A549 (cell line): Measurements from ENCODE around the gene QSER1. TPM values are rescaled to one million over a fixed set of nuclear protein-coding genes. Genes with fewer than 3 reads are reported as not detected.

Source experiments
- ATAC-seq, 2 experiments: fragments of 200-7000 bp in 1 of 2; fragments of >200 bp in 1 of 2; cut with Nextera tagmentation in 1 of 2; cut with Tn5 transposase in 1 of 2; 3 replicates each; pipeline versions ENCODE4 v1.8.0 to v1.9.1; 2018 to 2020; ENCODE audit warnings: mild to moderate bottlenecking in 1 of 2, moderate library complexity in 1 of 2
- CTCF ChIA-PET: fragments of 300-600 bp; sonication (Branson Sonifier 250); formaldehyde crosslinking; extraction: SDS; loops from one replicate; lab custom pipeline; 2021; ENCODE audit warnings: antibody characterized with exemption, inconsistent platforms; lab: Yijun Ruan, JAX
- POLR2A ChIA-PET: fragments of 350-600 bp; formaldehyde crosslinking; extraction: SDS; loops from one replicate; lab custom pipeline; 2021; ENCODE audit warnings: antibody characterized with exemption, inconsistent platforms; lab: Yijun Ruan, JAX
- DNase-seq, 2 experiments: peaks; one replicate each; pipeline versions ENCODE4 v3.0.0 to v3.0.0-alpha.2; 2011 to 2016; ENCODE audit warnings: low read depth in 1 of 2, low spot score in 1 of 2
- FAIRE-seq: peaks from 2 replicates; lab custom pipeline; 2011; peaks lifted over from hg19 to GRCh38; lab: Jason Lieb, UNC
- H3K27ac ChIP-seq, 2 experiments: fragments of >200 bp; sonication (Bioruptor Twin); formaldehyde crosslinking; 3 replicates each; pipeline ENCODE4 v1.5.1; 2016 to 2017
- H3K4me1 ChIP-seq: fragments of >200 bp; sonication (Bioruptor Twin); formaldehyde crosslinking; 3 replicates; pipeline ENCODE4 v1.6.1; 2016
- H3K4me2 ChIP-seq: fragments of >200 bp; sonication (Bioruptor Twin); formaldehyde crosslinking; 3 replicates; pipeline ENCODE4 v1.6.1; 2016
- H3K4me3 ChIP-seq: fragments of >200 bp; sonication (Bioruptor Twin); formaldehyde crosslinking; 3 replicates; pipeline ENCODE4 v1.5.1; 2016
- H3K9me3 ChIP-seq: fragments of >200 bp; sonication (Bioruptor Twin); formaldehyde crosslinking; 3 replicates; pipeline ENCODE4 v1.6.1; 2016
- CBX2 ChIP-seq: fragments of 200-600 bp; sonication (generic); IDR thresholded peaks from 2 replicates; pipeline ENCODE4 v1.6.1; 2016; ENCODE audit warnings: low read depth, mild to moderate bottlenecking, borderline replicate concordance
- FOSB ChIP-seq: fragments of 250-450 bp; sonication (Bioruptor Pico); IDR thresholded peaks from 2 replicates; pipeline ENCODE4 v1.5.0; 2020; ENCODE audit warnings: mild to moderate bottlenecking, moderate library complexity
- FOSL2 ChIP-seq, 2 experiments: fragments of 450-650 bp in 1 of 2; fragments of >200 bp in 1 of 2; sonication (Bioruptor Twin) in 1 of 2; formaldehyde crosslinking; IDR thresholded peaks; 2 replicates each; pipeline versions ENCODE4 v1.5.0 to v1.6.1; 2016 to 2020; ENCODE audit warnings: mild to moderate bottlenecking in 1 of 2, moderate library complexity in 1 of 2
- HDAC2 ChIP-seq: fragments of 200-600 bp; sonication (generic); IDR thresholded peaks from 2 replicates; pipeline ENCODE4 v1.6.1; 2016
- JUNB ChIP-seq: fragments of >200 bp; sonication (Bioruptor Twin); formaldehyde crosslinking; IDR thresholded peaks from 2 replicates; pipeline ENCODE4 v1.6.1; 2016
- KDM1A ChIP-seq: fragments of 200-600 bp; sonication (generic); IDR thresholded peaks from 2 replicates; pipeline ENCODE4 v1.6.1; 2016; ENCODE audit warnings: low read depth, mild to moderate bottlenecking
- KDM5A ChIP-seq: fragments of 200-600 bp; sonication (generic); IDR thresholded peaks from 2 replicates; pipeline ENCODE4 v1.6.1; 2016; ENCODE audit warnings: antibody characterized with exemption, mild to moderate bottlenecking
- MAFK ChIP-seq: fragments of 450-650 bp; IDR thresholded peaks from 2 replicates; pipeline ENCODE4 v1.6.1; 2014; ENCODE audit not compliant: partially characterized antibody
- MYC ChIP-seq: IDR thresholded peaks from 2 replicates; pipeline ENCODE4 v1.6.1; 2012; ENCODE audit warnings: mild to moderate bottlenecking, inconsistent platforms, low read length, improper control_type of control experiment, borderline replicate concordance
- NFE2L2 ChIP-seq: fragments of 150-350 bp; conservative IDR thresholded peaks from 2 replicates; pipeline ENCODE4 v1.6.1; 2014; ENCODE audit warnings: low read length
- NR3C1 ChIP-seq: fragments of >200 bp; sonication (Bioruptor Twin); formaldehyde crosslinking; IDR thresholded peaks from 3 replicates; pipeline ENCODE4 v1.6.1; 2017
- RCOR1 ChIP-seq: fragments of 150-350 bp; IDR thresholded peaks from 2 replicates; pipeline ENCODE4 v1.6.1; 2014; ENCODE audit warnings: antibody characterized with exemption, low read length, low read depth
- SMC3 ChIP-seq: fragments of >200 bp; sonication (Bioruptor Twin); formaldehyde crosslinking; IDR thresholded peaks from 3 replicates; pipeline ENCODE4 v1.6.1; 2018; ENCODE audit warnings: inconsistent platforms
- ZC3H11A ChIP-seq: fragments of 450-650 bp; IDR thresholded peaks from 2 replicates; pipeline ENCODE4 v1.6.1; 2014; ENCODE audit warnings: antibody characterized with exemption, mild to moderate bottlenecking
- ZFP36 ChIP-seq: fragments of 450-650 bp; IDR thresholded peaks from 2 replicates; pipeline ENCODE4 v1.6.1; 2014; ENCODE audit warnings: borderline replicate concordance; ENCODE audit not compliant: partially characterized antibody
- ZNF302 ChIP-seq: fragments of 250-450 bp; sonication (Bioruptor Pico); IDR thresholded peaks from 2 replicates; pipeline ENCODE4 v1.9.0; 2021; ENCODE audit warnings: inconsistent platforms, mild to moderate bottlenecking, moderate library complexity
- ZSCAN20 ChIP-seq: fragments of 250-450 bp; sonication (Bioruptor Pico); IDR thresholded peaks from 2 replicates; pipeline ENCODE4 v1.8.0; 2022; ENCODE audit warnings: mild to moderate bottlenecking, moderate library complexity
- WGBS: methylation state at CpG from one replicate; pipeline ENCODE4 v1.1.6; 2017; ENCODE audit errors: missing lambda C conversion rate; 5-methylcytosine and 5-hydroxymethylcytosine counted together
- polyA plus RNA-seq, 4 experiments: library from polyadenylated mRNA; depleted of rRNA in 3 of 4; stranded (reverse); fragments of >200 nt; fragmentation: RNase III in 1 of 4; extraction: RNeasy Plus Mini Kit Qiagen cat#74134 plus additional on column Dnase treatment in 1 of 4; gene quantifications; 2 replicates in 3 of 4; 3 replicates in 1 of 4; pipeline ENCODE4 v1.2.3, GENCODE V29; 2011 to 2017
- TF ChIP-seq, protein P1 (sequence below): fragments of 450-650 bp; IDR thresholded peaks from 2 replicates; pipeline ENCODE4 v1.6.1; 2014; ENCODE audit warnings: antibody characterized with exemption
- TF ChIP-seq, protein P2 (sequence below): fragments of 250-450 bp; sonication (Bioruptor Pico); IDR thresholded peaks from 2 replicates; pipeline ENCODE4 v1.5.0; 2020; ENCODE audit warnings: low read depth, mild to moderate bottlenecking, moderate library complexity
- TF ChIP-seq, protein P3 (sequence below): fragments of >200 bp; sonication (Bioruptor Twin); formaldehyde crosslinking; IDR thresholded peaks from 2 replicates; pipeline ENCODE4 v1.6.1; 2016
- TF ChIP-seq, protein P4 (sequence below): fragments of 250-450 bp; sonication (Bioruptor Pico); IDR thresholded peaks from 2 replicates; pipeline ENCODE4 v1.5.0; 2021; ENCODE audit warnings: mild to moderate bottlenecking, moderate library complexity, borderline replicate concordance
- TF ChIP-seq, protein P5 (sequence below): IDR thresholded peaks from 2 replicates; pipeline ENCODE4 v1.6.1; 2012; ENCODE audit warnings: low read depth, borderline replicate concordance

Gene QSER1
- polyA plus RNA-seq, 2 of the 4 experiments (the other 2 are of a cell fraction) = 13.2 to 27.2 TPM

DNA sequence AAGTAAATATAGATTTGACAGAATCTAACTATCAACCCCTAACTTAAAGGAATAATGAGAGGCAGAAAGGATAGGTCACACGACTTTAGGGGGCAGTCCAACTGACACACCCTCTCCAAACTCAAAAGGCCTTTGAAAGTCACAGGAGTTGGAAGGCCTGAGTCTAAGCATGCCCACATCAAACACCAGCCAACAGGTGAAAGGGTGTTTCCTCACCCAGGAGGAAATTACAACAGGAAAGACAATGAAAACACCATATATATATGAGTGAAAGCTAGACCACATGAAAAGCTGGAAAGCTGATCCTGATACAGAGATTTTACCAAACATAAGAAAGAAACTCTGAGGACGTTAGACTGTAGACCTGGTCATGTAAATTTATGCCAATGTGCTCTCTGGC, 112.6 kb downstream of the QSER1 start:
- H3K4me3 ChIP-seq = no peak overlapping the region
- no peak for FAIRE-seq
- H3K9me3 ChIP-seq = no peaks in the 10 kb centered on the region
- H3K4me2 ChIP-seq = no peak overlapping the region
- WGBS = 40% methylated on average over 2 of the region's 2 CpGs
- no peak for ATAC-seq
- no peak for TF ChIP-seq NR3C1
- TF ChIP-seq ZC3H11A = no peak
- TF ChIP-seq CBX2 = no peak
- no peak for TF ChIP-seq KDM1A
- TF ChIP-seq NFE2L2 = no peak
- no peak for TF ChIP-seq FOSL2 (IDR thresholded peaks at IDR 0.05)
- no peak for TF ChIP-seq FOSL2 (CRISPR knock-in tag; IDR thresholded peaks at IDR 0.05)
- TF ChIP-seq MAFK = no peak
- TF ChIP-seq ZFP36 = no peak
- TF ChIP-seq KDM5A = no peak
- TF ChIP-seq MYC = no peak
- TF ChIP-seq, protein P1, sequence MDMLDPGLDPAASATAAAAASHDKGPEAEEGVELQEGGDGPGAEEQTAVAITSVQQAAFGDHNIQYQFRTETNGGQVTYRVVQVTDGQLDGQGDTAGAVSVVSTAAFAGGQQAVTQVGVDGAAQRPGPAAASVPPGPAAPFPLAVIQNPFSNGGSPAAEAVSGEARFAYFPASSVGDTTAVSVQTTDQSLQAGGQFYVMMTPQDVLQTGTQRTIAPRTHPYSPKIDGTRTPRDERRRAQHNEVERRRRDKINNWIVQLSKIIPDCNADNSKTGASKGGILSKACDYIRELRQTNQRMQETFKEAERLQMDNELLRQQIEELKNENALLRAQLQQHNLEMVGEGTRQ = no peak
- no peak for TF ChIP-seq SMC3
- TF ChIP-seq FOSB (CRISPR knock-in tag) = no peak
- CTCF ChIA-PET = interaction anchor here (1.5 kb wide), 1 partner anchor 61 kb away, joined by 5 read pairs; no protein-coding TSS in a partner anchor
- 0 out of 3 replicates have a peak, but pooled peaks cover 4% of the 10 kb centered on the region for H3K4me1 ChIP-seq
- H3K27ac ChIP-seq = no peak overlapping the region
- POLR2A ChIA-PET = no interaction called here
- no peak for DNase-seq

DNA sequence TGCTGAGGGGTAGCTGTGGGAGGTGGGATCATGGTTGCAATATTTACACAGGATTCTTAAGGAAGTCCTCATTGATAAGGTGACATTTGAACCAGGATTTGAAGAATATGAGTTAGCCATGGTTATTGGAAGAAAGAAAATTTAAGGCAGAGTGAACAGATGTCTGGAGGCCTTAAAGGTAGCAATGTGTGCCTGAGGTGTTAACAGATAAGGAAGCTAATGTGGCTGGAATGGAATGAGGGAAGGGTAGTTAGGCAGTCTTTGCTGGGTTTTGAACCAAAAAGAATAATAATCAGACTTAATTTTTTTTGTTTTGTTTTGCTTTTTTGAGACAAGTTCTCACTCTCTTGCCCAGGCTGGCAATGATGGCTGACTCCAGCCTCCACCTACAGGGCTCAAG, 113.4 kb downstream of the QSER1 start:
- no peak overlapping the region for H3K4me2 ChIP-seq
- H3K9me3 ChIP-seq = no peaks in the 10 kb centered on the region
- H3K27ac ChIP-seq = no peak overlapping the region
- no peak for ATAC-seq
- ChIA-PET POLR2A (no interaction called here), CTCF (interaction anchor here (4.2 kb wide), 1 partner anchor 59 kb away, joined by 20 read pairs; no protein-coding TSS in a partner anchor)
- H3K4me3 ChIP-seq = no peak overlapping the region
- FAIRE-seq = no peak
- TF ChIP-seq ZSCAN20 (CRISPR knock-in tag) (no peak), CBX2 (no peak), ZFP36 (no peak), MYC (no peak), HDAC2 (no peak), RCOR1 (no peak), ZNF302 (CRISPR knock-in tag) (no peak), JUNB (no peak)
- TF ChIP-seq, protein P2, sequence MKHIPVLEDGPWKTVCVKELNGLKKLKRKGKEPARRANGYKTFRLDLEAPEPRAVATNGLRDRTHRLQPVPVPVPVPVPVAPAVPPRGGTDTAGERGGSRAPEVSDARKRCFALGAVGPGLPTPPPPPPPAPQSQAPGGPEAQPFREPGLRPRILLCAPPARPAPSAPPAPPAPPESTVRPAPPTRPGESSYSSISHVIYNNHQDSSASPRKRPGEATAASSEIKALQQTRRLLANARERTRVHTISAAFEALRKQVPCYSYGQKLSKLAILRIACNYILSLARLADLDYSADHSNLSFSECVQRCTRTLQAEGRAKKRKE (CRISPR knock-in tag) = no peak
- TF ChIP-seq, protein P3, sequence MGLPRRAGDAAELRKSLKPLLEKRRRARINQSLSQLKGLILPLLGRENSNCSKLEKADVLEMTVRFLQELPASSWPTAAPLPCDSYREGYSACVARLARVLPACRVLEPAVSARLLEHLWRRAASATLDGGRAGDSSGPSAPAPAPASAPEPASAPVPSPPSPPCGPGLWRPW = no peak
- TF ChIP-seq, protein P4, sequence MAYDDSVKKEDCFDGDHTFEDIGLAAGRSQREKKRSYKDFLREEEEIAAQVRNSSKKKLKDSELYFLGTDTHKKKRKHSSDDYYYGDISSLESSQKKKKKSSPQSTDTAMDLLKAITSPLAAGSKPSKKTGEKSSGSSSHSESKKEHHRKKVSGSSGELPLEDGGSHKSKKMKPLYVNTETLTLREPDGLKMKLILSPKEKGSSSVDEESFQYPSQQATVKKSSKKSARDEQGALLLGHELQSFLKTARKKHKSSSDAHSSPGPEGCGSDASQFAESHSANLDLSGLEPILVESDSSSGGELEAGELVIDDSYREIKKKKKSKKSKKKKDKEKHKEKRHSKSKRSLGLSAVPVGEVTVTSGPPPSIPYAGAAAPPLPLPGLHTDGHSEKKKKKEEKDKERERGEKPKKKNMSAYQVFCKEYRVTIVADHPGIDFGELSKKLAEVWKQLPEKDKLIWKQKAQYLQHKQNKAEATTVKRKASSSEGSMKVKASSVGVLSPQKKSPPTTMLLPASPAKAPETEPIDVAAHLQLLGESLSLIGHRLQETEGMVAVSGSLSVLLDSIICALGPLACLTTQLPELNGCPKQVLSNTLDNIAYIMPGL = no peak
- TF ChIP-seq, protein P5, sequence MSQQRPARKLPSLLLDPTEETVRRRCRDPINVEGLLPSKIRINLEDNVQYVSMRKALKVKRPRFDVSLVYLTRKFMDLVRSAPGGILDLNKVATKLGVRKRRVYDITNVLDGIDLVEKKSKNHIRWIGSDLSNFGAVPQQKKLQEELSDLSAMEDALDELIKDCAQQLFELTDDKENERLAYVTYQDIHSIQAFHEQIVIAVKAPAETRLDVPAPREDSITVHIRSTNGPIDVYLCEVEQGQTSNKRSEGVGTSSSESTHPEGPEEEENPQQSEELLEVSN = no peak
- DNase-seq = no peak
- peaks cover under 1% of the 10 kb centered on the region for H3K4me1 ChIP-seq
